Testis (tissue), 3 donors: Measurements from ENCODE around the gene FBXL19. TPM values are rescaled to one million over a fixed set of nuclear protein-coding genes. Genes with fewer than 3 reads are reported as not detected.

ENCODE experiments used
- DNase-seq: peaks from one replicate; pipeline ENCODE4 v3.0.0-alpha.2; 2019
- H3K27ac ChIP-seq, 2 donors: fragments of 200-600 bp; sonication (generic); one replicate each; pipeline ENCODE4 v1.5.1; 2019
- H3K27me3 ChIP-seq: fragments of 200-600 bp; sonication (generic); one replicate; pipeline ENCODE4 v1.5.1; 2019
- H3K36me3 ChIP-seq: fragments of 200-600 bp; sonication (generic); one replicate; pipeline ENCODE4 v1.5.1; 2017; ENCODE audit warnings: low read depth; ENCODE audit errors: missing control alignments
- H3K4me1 ChIP-seq: fragments of 200-600 bp; sonication (generic); one replicate; pipeline ENCODE4 v1.5.1; 2019
- H3K4me3 ChIP-seq, 2 donors: fragments of 200-600 bp; sonication (generic); one replicate each; pipeline ENCODE4 v1.5.1; 2017 to 2019
- H3K9me3 ChIP-seq: fragments of 200-600 bp; sonication (generic); one replicate; pipeline ENCODE4 v1.5.1; 2017
- CTCF ChIP-seq, 3 experiments: fragments of 450-650 bp in 2 of 3; fragments of 200-600 bp in 1 of 3; sonication (generic) in 1 of 3; IDR thresholded peaks; one replicate each; pipeline ENCODE4 v1.5.1; 2016 to 2019; ENCODE audit warnings: antibody characterized with exemption in 3 of 3, mild to moderate bottlenecking in 2 of 3, moderate library complexity in 1 of 3
- POLR2A ChIP-seq: fragments of 450-650 bp; IDR thresholded peaks from one replicate; pipeline ENCODE4 v1.6.1; 2017; ENCODE audit warnings: antibody characterized with exemption, mild to moderate bottlenecking, moderate library complexity
- WGBS, 2 donors: methylation state at CpG; one replicate each; pipeline ENCODE4 v1.1.5; 2018; 5-methylcytosine and 5-hydroxymethylcytosine counted together
- intact Hi-C: fragments of 100-400 bp; cut with DNase I; formaldehyde crosslinking; loops from one replicate; pipeline ENCODE4 v1.15.1; 2023; ENCODE audit warnings: low total_unique reads
- polyA plus RNA-seq: library from polyadenylated mRNA; stranded (reverse); fragments of 350-450 nt; fragmentation: Illumina TruSeq; extraction: RNeasy Lipid Tissue Mini Kit (QIAGEN cat#74804); gene quantifications from one replicate; pipeline ENCODE4 v1.2.3, GENCODE V29; 2014; ENCODE audit warnings: low read depth, low replicate concordance; ENCODE audit not compliant: insufficient read depth
- total RNA-seq, 2 donors: library from RNA; depleted of rRNA; stranded (reverse); fragments of >200 nt; gene quantifications; one replicate each; pipeline ENCODE4 v1.2.3, GENCODE V29; 2016

The FBXL19 gene
- total and polyA plus RNA-seq, 3 donors from 2014 or later, result 47.0 to 149 (median 142) TPM

DNA sequence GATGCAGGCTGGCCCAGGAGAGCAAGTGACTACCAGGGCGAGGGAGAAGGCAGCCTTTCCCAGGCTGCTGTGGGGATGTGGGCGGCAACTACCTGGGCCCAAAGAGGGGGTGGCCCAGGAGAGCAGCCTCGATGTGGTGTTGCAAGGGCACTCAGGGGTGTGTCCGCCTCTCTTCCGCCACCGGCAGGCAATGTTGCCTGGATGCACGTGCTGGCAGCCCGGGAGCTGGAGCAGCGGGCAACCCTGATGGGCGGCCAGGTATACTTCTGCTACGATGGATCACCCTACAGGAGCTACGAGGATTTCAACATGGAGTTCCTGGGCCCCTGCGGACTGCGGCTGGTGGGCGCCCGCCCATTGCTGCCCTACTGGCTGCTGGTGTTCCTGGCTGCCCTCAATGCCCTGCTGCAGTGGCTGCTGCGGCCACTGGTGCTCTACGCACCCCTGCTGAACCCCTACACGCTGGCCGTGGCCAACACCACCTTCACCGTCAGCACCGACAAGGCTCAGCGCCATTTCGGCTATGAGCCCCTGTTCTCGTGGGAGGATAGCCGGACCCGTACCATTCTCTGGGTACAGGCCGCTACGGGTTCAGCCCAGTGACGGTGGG lies 64.3 kb downstream of the FBXL19 start:
- H3K4me1 ChIP-seq, result peaks cover 11% of the 10 kb centered on the region
- WGBS, 2 donors, result 93 to 100% methylated on average over 3 to 24 of the region's 30 CpGs
- TF ChIP-seq CTCF (IDR thresholded peaks at IDR 0.05) (no peak), POLR2A (no peak)
- no peak overlapping the region for H3K4me3 ChIP-seq
- H3K9me3 ChIP-seq, result no peaks in the 10 kb centered on the region
- H3K27me3 ChIP-seq, result no peaks in the 10 kb centered on the region
- no peaks in the 10 kb centered on the region for H3K36me3 ChIP-seq
- no peak overlapping the region for H3K27ac ChIP-seq
- no peak for DNase-seq
- intact Hi-C loops, result loop anchor here (10.0 kb wide), 3 partner anchors 47 to 447 kb away; partner anchors contain the start of gene STX4

DNA sequence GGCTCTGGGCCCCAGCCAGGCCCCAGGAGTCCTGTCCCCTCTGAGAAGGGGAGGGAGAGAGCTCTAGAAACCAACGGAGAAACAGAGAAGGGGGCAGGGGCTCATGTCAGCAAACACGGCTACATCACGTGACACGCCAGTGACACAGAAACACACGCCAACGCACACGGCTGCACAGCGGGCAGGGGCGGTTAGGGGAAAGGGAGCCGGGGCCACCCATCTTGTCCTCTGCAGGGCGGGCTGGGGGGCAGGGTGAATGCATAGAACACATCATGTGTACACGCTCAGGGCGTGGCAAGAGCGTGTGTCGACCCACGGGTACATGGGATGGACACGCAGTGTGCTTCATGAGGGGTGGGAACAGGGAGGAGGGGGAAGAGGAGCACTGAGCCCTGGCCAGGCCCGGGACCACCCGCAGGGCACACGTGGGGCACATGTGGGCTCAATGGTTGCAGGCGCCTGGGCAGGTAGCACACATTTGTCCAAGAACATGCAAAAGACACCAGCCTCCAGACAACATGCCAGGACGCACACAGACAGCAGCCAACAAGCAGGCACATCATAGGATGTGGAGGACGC lies 66.2 kb downstream of the FBXL19 start:
- WGBS, 2 donors, result 86 to 89% methylated on average over 19 to 23 of the region's 23 CpGs
- Histone ChIP-seq H3K9me3 (no peaks in the 10 kb centered on the region), H3K36me3 (no peaks in the 10 kb centered on the region), H3K4me3 (no peak overlapping the region), H3K27ac (no peak overlapping the region), H3K27me3 (no peaks in the 10 kb centered on the region), H3K4me1 (peaks cover 11% of the 10 kb centered on the region)
- DNase-seq, result no peak
- intact Hi-C loops, result loop anchor here (10.0 kb wide), 3 partner anchors 45 to 445 kb away; partner anchors contain the start of gene STX4
- TF ChIP-seq CTCF (IDR thresholded peaks at IDR 0.05) (no peak), POLR2A (no peak)

DNA sequence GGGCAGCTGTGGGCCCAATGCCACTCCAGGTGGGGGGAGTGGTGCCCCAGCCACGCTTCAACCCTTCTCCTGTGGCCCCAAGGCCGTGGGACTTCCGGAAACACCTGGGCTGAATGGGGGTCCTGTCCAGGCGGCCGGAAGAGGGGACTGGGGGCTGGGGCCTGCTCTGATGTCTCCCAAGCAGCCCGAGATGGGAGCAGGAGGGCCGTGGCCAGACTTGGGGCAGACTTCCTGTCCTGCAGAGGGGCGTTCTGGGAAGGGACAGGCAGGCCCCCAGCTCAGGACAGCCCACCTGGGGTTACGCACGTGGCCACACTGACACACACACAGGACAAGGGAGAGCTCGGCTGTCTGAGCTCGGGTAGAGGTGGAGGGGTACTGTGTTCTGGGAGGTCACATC lies 66.7 kb downstream of the FBXL19 start:
- Histone ChIP-seq H3K4me3 (no peak overlapping the region), H3K4me1 (peaks cover 11% of the 10 kb centered on the region), H3K9me3 (no peaks in the 10 kb centered on the region), H3K36me3 (no peaks in the 10 kb centered on the region), H3K27ac (no peak overlapping the region), H3K27me3 (no peaks in the 10 kb centered on the region)
- TF ChIP-seq POLR2A (no peak), CTCF (IDR thresholded peaks at IDR 0.05) (no peak)
- no peak for DNase-seq
- WGBS, 2 donors, result 85 to 87% methylated on average over 8 to 12 of the region's 12 CpGs
- intact Hi-C loops, result no loop called here

DNA sequence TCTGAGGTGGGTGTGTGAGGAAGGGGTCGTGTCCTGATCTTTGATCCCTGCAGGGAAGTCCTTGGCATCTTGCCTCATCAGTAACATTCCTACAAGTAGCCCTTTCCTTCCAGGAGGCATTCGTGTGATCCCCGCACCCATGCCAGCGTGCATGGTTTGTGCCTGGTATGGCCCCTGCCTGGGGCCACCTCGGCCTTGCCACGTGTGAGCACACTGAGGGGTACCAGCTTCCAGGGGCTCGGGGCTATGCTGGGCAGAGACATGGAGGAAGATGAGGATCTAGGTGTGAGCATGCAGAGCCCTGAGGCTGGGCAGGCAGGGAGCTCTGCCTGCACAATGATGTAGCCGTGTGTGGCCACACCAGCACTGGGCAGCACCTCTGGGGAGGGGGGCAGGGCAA lies 67.7 kb downstream of the FBXL19 start:
- H3K27me3 ChIP-seq, result no peaks in the 10 kb centered on the region
- WGBS, 2 donors, result 50 to 71% methylated on average over 2 to 8 of the region's 8 CpGs
- H3K27ac ChIP-seq, result no peak overlapping the region
- peaks cover 1% of the 10 kb centered on the region for H3K4me1 ChIP-seq
- no peaks in the 10 kb centered on the region for H3K9me3 ChIP-seq
- no peaks in the 10 kb centered on the region for H3K36me3 ChIP-seq
- no peak overlapping the region for H3K4me3 ChIP-seq
- TF ChIP-seq POLR2A (no peak), CTCF (IDR thresholded peaks at IDR 0.05) (no peak)
- DNase-seq, result no peak
- intact Hi-C loops, result no loop called here
